ENCODE measurements around the gene IFT27.

The IFT27 gene

DNA sequence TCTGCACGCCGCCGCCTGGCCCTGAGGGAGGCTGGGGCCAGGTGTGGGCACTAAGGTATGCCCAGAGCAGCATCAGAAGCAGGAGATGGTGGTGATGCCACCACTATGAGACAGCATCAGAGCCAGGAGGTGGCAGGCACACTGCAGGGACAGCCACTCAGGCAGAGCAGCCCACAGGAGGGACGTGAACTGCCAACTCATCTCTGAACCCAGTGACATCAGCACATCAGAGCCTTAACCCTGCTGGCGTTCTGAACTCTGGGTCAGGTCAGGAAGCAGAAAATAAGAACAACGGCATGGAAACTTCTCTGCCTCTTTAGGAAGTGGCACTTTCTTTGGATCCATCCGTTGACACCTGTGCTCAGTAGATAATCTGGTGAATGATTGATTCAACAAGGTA, 14.7 kb upstream of the IFT27 start:
- no peak for TF ChIP-seq TAF1 (IDR thresholded peaks at IDR 0.05; ENCODE audit: borderline replicate concordance, insufficient read depth, low read length)
- TF ChIP-seq FOXP2 (optimal IDR thresholded peaks at IDR 0.05; ENCODE audit: borderline replicate concordance, extremely low read depth, extremely low read length, insufficient read depth): no peak
- no peak for TF ChIP-seq SIN3A (IDR thresholded peaks at IDR 0.05; ENCODE audit: borderline replicate concordance, insufficient read depth, low read length)
- no peak for TF ChIP-seq POLR2AphosphoS5 (IDR thresholded peaks at IDR 0.05; ENCODE audit: low read depth, low read length)
- TF ChIP-seq, protein P1, sequence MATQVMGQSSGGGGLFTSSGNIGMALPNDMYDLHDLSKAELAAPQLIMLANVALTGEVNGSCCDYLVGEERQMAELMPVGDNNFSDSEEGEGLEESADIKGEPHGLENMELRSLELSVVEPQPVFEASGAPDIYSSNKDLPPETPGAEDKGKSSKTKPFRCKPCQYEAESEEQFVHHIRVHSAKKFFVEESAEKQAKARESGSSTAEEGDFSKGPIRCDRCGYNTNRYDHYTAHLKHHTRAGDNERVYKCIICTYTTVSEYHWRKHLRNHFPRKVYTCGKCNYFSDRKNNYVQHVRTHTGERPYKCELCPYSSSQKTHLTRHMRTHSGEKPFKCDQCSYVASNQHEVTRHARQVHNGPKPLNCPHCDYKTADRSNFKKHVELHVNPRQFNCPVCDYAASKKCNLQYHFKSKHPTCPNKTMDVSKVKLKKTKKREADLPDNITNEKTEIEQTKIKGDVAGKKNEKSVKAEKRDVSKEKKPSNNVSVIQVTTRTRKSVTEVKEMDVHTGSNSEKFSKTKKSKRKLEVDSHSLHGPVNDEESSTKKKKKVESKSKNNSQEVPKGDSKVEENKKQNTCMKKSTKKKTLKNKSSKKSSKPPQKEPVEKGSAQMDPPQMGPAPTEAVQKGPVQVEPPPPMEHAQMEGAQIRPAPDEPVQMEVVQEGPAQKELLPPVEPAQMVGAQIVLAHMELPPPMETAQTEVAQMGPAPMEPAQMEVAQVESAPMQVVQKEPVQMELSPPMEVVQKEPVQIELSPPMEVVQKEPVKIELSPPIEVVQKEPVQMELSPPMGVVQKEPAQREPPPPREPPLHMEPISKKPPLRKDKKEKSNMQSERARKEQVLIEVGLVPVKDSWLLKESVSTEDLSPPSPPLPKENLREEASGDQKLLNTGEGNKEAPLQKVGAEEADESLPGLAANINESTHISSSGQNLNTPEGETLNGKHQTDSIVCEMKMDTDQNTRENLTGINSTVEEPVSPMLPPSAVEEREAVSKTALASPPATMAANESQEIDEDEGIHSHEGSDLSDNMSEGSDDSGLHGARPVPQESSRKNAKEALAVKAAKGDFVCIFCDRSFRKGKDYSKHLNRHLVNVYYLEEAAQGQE (IDR thresholded peaks at IDR 0.05; ENCODE audit: insufficient read depth in 1 of 2, low read depth in 2 of 2, low read length in 2 of 2): no peak

DNA sequence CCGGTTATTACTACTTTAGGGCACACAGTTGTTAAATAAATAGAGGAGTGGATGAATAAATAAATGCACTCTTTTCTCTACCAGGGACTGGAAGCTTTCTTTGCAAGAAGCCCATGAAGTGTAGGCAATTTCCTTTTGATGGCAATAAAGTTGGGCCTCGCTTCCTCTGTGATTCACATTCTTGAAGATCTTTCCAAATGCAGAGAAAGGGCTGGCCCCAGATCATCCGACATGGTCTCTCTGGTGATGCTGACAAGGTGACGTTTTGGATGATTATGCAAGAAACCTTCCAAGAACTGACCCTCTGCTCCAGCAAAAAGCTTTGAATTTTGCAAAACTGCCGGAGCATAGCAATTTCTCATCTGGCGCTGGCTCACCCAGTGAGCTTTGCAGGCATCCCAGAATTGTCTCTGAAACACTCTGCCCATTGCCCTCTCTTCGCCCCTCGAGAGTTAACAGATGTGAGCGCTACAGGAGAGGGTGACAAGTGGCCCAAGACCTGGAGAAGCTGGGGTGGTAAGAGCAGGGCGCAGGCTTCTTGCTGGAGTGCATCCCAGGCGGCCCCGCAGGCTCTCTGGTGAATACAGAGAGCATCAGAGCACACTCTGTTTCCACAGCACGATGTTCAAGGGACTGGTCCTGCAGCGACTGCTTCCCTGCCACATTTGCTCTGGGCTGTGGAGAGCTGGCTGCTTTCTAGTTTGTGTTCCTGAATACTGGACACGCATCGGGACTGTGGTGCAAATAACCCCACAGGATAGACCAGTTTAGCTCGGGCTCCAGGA, 11.5 kb upstream of the IFT27 start:
- TF ChIP-seq SIN3A (IDR thresholded peaks at IDR 0.05; ENCODE audit: borderline replicate concordance, insufficient read depth, low read length) (no peak), POLR2AphosphoS5 (IDR thresholded peaks at IDR 0.05; ENCODE audit: low read depth, low read length) (no peak), FOXP2 (optimal IDR thresholded peaks at IDR 0.05; ENCODE audit: borderline replicate concordance, extremely low read depth, extremely low read length, insufficient read depth) (no peak)

DNA sequence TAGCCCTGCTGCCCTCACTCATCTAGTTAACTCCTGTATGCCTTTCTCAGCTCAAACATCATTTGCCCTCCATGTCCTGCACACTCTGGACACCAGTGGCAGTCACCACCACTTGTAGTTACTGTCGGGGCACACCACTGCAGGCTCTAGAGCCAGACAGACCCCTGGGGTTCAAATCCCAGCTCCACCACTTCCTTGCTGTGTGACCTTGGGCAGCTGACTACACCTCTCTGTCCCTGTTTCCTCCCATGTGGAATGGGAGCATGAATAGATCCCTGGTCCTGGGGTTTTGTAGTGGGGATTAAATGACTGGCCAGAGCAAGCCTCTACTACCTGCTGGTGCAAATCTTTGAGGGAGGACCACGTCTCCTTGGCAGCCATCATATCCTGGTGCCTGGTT, 7.8 kb upstream of the IFT27 start:
- TF ChIP-seq, protein P1 (IDR thresholded peaks at IDR 0.05; ENCODE audit: insufficient read depth in 1 of 2, low read depth in 2 of 2, low read length in 2 of 2): no peak

DNA sequence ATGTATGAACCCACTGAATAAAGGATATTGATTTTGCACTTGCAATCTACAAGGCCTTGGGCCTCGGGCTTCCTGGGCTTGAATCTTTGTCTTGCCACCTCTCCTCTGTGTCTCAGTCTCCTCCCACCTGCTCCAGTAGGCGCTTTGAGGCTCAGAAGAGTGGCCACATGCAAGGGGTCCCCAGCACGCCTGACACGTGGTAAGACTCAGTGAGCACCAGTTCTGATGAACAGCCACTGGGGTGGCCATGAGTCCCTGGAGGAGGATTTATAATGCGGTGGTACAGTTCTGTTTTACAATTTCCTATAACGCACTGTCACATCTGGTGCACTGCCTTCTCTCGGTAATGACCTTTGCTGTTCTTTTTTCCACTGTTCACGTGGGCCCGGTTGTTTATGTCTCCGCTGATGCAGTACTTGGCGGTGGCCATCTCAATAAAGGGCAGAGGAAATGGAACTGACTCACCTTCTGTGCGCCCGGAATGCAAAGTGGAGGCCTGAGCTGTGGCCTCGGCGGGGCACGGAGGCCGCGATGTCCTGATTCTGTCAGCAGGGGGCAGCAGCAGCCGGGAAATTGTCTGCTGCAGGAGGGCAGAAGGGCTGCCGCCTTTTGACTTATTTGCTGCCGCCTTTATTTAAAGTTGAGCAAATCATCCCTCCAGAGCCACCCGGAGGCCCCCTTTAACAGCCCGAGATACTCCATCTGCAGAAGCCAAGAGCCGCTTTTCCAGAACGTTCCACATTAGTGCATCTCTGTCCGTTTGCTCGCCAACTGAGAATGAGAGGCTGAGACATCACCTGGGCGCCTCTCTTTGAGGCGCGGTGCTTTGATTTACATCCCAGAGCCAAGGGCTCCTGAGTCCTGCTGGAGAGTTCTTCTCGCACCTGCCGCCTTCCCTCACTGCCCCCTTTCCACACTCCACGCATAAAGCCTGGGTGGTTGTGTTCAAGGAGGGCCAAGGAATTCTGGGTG, 6.0 kb upstream of the IFT27 start:
- TF ChIP-seq FOXP2 (optimal IDR thresholded peaks at IDR 0.05; ENCODE audit: borderline replicate concordance, extremely low read depth, extremely low read length, insufficient read depth) (peak; percentile 35), POLR2AphosphoS5 (IDR thresholded peaks at IDR 0.05; ENCODE audit: low read depth, low read length) (no peak)
- TF ChIP-seq, protein P1 (IDR thresholded peaks at IDR 0.05; ENCODE audit: insufficient read depth in 1 of 2, low read depth in 2 of 2, low read length in 2 of 2): no peak

DNA sequence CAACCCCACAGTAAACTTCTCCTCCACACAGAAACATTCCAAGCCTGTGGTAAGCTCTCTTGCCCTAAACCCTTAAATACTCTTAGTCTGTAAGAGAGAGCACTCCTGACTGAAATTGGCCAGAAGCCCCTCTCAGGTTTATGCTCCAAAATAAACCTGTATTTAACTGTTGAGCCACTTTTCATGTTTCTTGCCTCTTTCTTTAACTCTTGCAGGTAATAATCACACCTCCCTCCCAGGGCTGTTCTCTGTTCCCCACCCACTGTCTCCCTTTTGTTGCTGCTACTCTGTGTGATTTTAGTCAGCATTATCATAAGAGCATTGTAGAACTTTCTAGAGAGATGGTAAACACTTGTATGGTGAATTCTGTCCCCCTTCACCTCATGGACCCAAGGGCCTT, 2.1 kb upstream of the IFT27 start:
- no peak for TF ChIP-seq FOXP2 (optimal IDR thresholded peaks at IDR 0.05; ENCODE audit: borderline replicate concordance, extremely low read depth, extremely low read length, insufficient read depth)
- TF ChIP-seq, protein P1 (IDR thresholded peaks at IDR 0.05; ENCODE audit: insufficient read depth in 1 of 2, low read depth in 2 of 2, low read length in 2 of 2): no peak
- no peak for TF ChIP-seq TAF1 (IDR thresholded peaks at IDR 0.05; ENCODE audit: borderline replicate concordance, insufficient read depth, low read length)
